Mononuclear cell (primary cell): ENCODE measurements around the gene RUNDC3A. TPM values are rescaled to one million over a fixed set of nuclear protein-coding genes. Genes with fewer than 3 reads are reported as not detected.

Experiments
- H3K27me3 ChIP-seq: 2 replicates; pipeline ENCODE4 v1.6.0; 2011; ENCODE audit warnings: low read length, control low read depth; ENCODE audit not compliant: insufficient read depth
- H3K4me1 ChIP-seq: 2 replicates; pipeline ENCODE4 v1.5.1; 2011; ENCODE audit warnings: mild to moderate bottlenecking, low read length, control low read depth; ENCODE audit not compliant: insufficient read depth
- H3K4me3 ChIP-seq: 2 replicates; pipeline ENCODE4 v1.5.1; 2011; ENCODE audit warnings: mild to moderate bottlenecking, low read length, moderate library complexity
- H3K9me3 ChIP-seq: 2 replicates; pipeline ENCODE4 v1.5.1; 2011; ENCODE audit warnings: low read depth, mild to moderate bottlenecking, control low read depth, low read length
- total RNA-seq: library from RNA; depleted of rRNA; stranded (reverse); fragments of >200 nt; gene quantifications from one replicate; pipeline ENCODE4 v1.2.3, GENCODE V29; 2012

Gene RUNDC3A
- total RNA-seq, 1 donor: 0.10 TPM

GRCh38 chr17:44351961-44352827 lies 43.8 kb downstream of the RUNDC3A start:
- H3K4me3 ChIP-seq: no peak overlapping the region
- peaks cover 41% of the 10 kb centered on the region for H3K4me1 ChIP-seq
- H3K9me3 ChIP-seq: no peaks in the 10 kb centered on the region
- no peaks in the 10 kb centered on the region for H3K27me3 ChIP-seq

- H3K4me1 ChIP-seq: peaks cover 32% of the 10 kb centered on the region
- H3K9me3 ChIP-seq: no peaks in the 10 kb centered on the region
- H3K27me3 ChIP-seq: no peaks in the 10 kb centered on the region
- H3K4me3 ChIP-seq: peak overlapping the region; percentile 22
Measured at GRCh38 chr17:44352828-44353671, 44.6 kb downstream of the RUNDC3A start.

GRCh38 chr17:44353672-44354331 lies 45.4 kb downstream of the RUNDC3A start:
- Histone ChIP-seq H3K9me3 (no peaks in the 10 kb centered on the region), H3K27me3 (no peaks in the 10 kb centered on the region), H3K4me1 (peaks cover 24% of the 10 kb centered on the region), H3K4me3 (peak overlapping the region; percentile 22)

GRCh38 chr17:44354582-44355561 lies 46.5 kb downstream of the RUNDC3A start:
- H3K9me3 ChIP-seq: no peaks in the 10 kb centered on the region
- peaks cover 14% of the 10 kb centered on the region for H3K4me1 ChIP-seq
- H3K4me3 ChIP-seq: no peak overlapping the region

GRCh38 chr17:44355642-44356099 lies 47.3 kb downstream of the RUNDC3A start:
- H3K9me3 ChIP-seq: no peaks in the 10 kb centered on the region
- no peak overlapping the region for H3K4me3 ChIP-seq
- H3K27me3 ChIP-seq: no peaks in the 10 kb centered on the region
- peaks cover 8% of the 10 kb centered on the region for H3K4me1 ChIP-seq

More at GRCh38 chr17:44354582-44355561, 46.5 kb downstream of the RUNDC3A start:
- H3K27me3 ChIP-seq: no peaks in the 10 kb centered on the region

- H3K4me3 ChIP-seq: no peak overlapping the region
- H3K9me3 ChIP-seq: no peaks in the 10 kb centered on the region
- H3K4me1 ChIP-seq: peaks cover 8% of the 10 kb centered on the region
- no peaks in the 10 kb centered on the region for H3K27me3 ChIP-seq
Measured at GRCh38 chr17:44356241-44356640, 47.8 kb downstream of the RUNDC3A start.

GRCh38 chr17:44358066-44358465 lies 49.7 kb downstream of the RUNDC3A start:
- H3K27me3 ChIP-seq: peaks cover 5% of the 10 kb centered on the region
- no peaks in the 10 kb centered on the region for H3K9me3 ChIP-seq
- no peak overlapping the region for H3K4me3 ChIP-seq
- peaks cover 11% of the 10 kb centered on the region for H3K4me1 ChIP-seq

GRCh38 chr17:44359006-44359405 lies 50.6 kb downstream of the RUNDC3A start:
- Histone ChIP-seq H3K4me3 (no peak overlapping the region), H3K9me3 (no peaks in the 10 kb centered on the region), H3K27me3 (peaks cover 5% of the 10 kb centered on the region), H3K4me1 (peaks cover 11% of the 10 kb centered on the region)

- Histone ChIP-seq H3K27me3 (peaks cover 5% of the 10 kb centered on the region), H3K9me3 (no peaks in the 10 kb centered on the region), H3K4me3 (no peak overlapping the region), H3K4me1 (peaks cover 12% of the 10 kb centered on the region)
Measured at GRCh38 chr17:44359458-44360143, 51.2 kb downstream of the RUNDC3A start.

- Histone ChIP-seq H3K9me3 (no peaks in the 10 kb centered on the region), H3K4me3 (no peak overlapping the region), H3K27me3 (peaks cover 5% of the 10 kb centered on the region), H3K4me1 (peaks cover 12% of the 10 kb centered on the region)
Measured at GRCh38 chr17:44360144-44360533, 51.7 kb downstream of the RUNDC3A start.

GRCh38 chr17:44360826-44361225 lies 52.4 kb downstream of the RUNDC3A start:
- Histone ChIP-seq H3K4me1 (peaks cover 12% of the 10 kb centered on the region), H3K4me3 (no peak overlapping the region), H3K27me3 (peaks cover 5% of the 10 kb centered on the region), H3K9me3 (no peaks in the 10 kb centered on the region)

- Histone ChIP-seq H3K27me3 (peaks cover 5% of the 10 kb centered on the region), H3K9me3 (no peaks in the 10 kb centered on the region), H3K4me3 (no peak overlapping the region)
Measured at GRCh38 chr17:44361292-44362260, 53.2 kb downstream of the RUNDC3A start.

More at GRCh38 chr17:44361292-44362260, 53.2 kb downstream of the RUNDC3A start:
- H3K4me1 ChIP-seq: peaks cover 12% of the 10 kb centered on the region
